Sciatic nerve (tissue), 2 donors: ENCODE measurements around the gene DBT. TPM values are rescaled to one million over a fixed set of nuclear protein-coding genes. Genes with fewer than 3 reads are reported as not detected.
A peak's percentile ranks its signal among the peaks of the same experiment; 100 is the strongest.
"Not testable (repeated sequence)": the region's sequence is repeated elsewhere in the genome, so short reads cannot be mapped to it uniquely, and the experiment has no call there.

Source experiments
- ATAC-seq: fragments of 200-7000 bp; cut with Tn5 transposase; one replicate; pipeline ENCODE4 v1.9.1; 2020; ENCODE audit warnings: mild to moderate bottlenecking, moderate library complexity
- DNase-seq: peaks from one replicate; pipeline ENCODE4 v3.0.0-alpha.2; 2020; ENCODE audit warnings: low spot score
- intact Hi-C: fragments of 100-400 bp; cut with DNase I; formaldehyde crosslinking; loops from one replicate; pipeline ENCODE4 v1.14.2; 2022
- total RNA-seq: library from RNA; stranded (reverse); fragmentation: NEBNext Ultra II Directional; extraction: Animal tissue kit (Norgen Biotek cat#: 25700); gene quantifications from one replicate; pipeline ENCODE4 v1.2.1, GENCODE V29; 2021
- donor health status: DM: no; HTN: no; CAD: no.
- donor health status: DM: no; HTN: no; CAD: no.

DBT gene
- 16.2 TPM for total RNA-seq

GRCh38 chr1:100249537-100250257 is at the start of gene DBT:
TSS of gene DBT (minus strand) at chr1:100249834. CDS start at chr1:100249820, 14 bp downstream.
- ATAC-seq, result peak; percentile 100
- intact Hi-C loops, result no loop called here
- DNase-seq, result peak; percentile 95

DNA sequence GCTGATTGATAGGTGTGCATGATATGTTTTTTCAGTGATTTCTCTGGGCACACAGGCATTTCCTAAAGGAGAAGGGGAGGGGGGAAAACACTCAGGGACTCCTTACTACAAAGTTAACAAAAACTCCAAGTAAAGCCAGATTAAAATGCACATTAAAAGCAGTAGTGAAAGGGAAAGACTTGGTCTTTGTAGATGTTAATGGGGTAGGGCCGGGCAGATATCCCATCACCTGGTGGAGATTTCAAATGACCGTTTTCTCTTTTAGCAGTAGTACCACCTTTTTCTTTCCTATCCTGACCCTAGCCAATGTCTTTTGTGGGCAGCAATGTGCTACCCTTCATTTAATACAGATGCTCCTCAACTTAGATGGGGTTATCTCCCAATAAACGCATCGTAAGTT is 48.9 kb upstream of the DBT start:
- DNase-seq (no peak), ATAC-seq (no peak)
- intact Hi-C loops, result no loop called here

DNA sequence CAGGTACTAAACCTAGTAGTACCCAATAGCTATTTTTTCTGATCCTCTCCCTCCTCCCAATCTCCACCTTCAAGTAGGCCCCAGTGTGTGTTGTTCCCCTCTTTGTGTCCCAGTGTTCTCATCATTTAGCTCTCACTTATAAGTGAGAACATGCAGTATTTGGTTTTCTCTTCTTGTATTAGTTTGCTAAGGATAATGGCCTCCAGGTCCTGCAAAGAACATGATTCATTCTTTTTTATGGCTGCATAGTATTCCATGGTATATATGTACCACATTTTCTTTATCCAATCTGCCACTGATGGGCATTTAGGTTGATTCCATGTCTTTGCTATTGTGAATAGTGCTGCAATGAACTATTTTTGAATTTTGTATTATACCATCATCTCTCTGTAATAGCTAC is 47.4 kb upstream of the DBT start:
- intact Hi-C loops, DNase-seq, ATAC-seq: not testable (repeated sequence)

- ATAC-seq, result no peak
- intact Hi-C loops, result no loop called here
- DNase-seq, result no peak
Measured at GRCh38 chr1:100296140-100296539, 46.5 kb upstream of the DBT start.

DNA sequence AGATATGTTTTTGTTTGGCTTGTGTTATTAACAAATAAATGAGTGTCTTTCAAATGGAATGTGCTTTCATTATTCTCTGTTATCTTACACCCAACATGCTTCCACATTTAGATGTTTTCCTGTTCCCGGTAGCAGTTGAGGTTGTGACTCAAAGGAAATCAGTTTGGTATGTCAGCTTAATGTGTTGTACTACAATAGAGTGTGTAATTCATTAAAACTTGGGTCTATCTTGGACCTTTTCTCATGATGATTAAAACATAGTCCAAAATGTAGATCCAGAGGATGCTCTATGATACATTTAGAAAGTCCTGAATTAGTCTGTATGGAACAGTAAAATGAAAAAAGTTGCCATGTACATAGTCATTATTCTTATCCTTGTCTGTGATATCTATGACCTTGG is 43.1 kb upstream of the DBT start:
- ATAC-seq (no peak), DNase-seq (no peak)
- intact Hi-C loops, result no loop called here

- ATAC-seq, result no peak
- intact Hi-C loops, result no loop called here
- DNase-seq, result no peak
Measured at GRCh38 chr1:100290291-100290690, 40.7 kb upstream of the DBT start.

DNA sequence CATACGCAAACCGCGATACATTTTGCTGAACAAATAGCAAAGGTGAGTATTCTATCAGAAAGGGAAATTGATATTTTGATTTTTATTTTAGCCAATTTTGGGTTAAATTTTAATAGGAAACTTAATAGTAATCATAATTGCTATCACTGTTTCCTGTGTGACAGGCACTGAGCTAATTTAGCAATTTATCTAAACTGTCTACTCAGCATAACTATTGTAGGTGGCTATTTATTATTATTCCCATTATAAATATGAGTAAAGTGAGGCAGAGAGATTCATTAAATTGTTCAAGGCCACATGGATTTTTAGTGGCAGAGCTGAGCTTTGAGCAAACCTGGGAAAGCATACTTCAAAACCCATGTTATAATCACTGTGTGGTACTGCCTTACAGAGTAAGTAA is 37.5 kb upstream of the DBT start:
- intact Hi-C loops, result no loop called here
- ATAC-seq, result no peak
- DNase-seq, result no peak

GRCh38 chr1:100284591-100284990 is 35.0 kb upstream of the DBT start:
- DNase-seq (no peak), ATAC-seq (no peak)
- intact Hi-C loops, result no loop called here

GRCh38 chr1:100279954-100280682 is 30.5 kb upstream of the DBT start:
- DNase-seq, result no peak
- intact Hi-C loops, result no loop called here

GRCh38 chr1:100279358-100279923 is 29.8 kb upstream of the DBT start:
- intact Hi-C loops, result no loop called here
- no peak for ATAC-seq
- no peak for DNase-seq

More at GRCh38 chr1:100279954-100280682, 30.5 kb upstream of the DBT start:
- ATAC-seq, result no peak

GRCh38 chr1:100277866-100278265 is 28.2 kb upstream of the DBT start:
- ATAC-seq (no peak), DNase-seq (no peak)
- intact Hi-C loops, result no loop called here

GRCh38 chr1:100268202-100268601 is 18.6 kb upstream of the DBT start:
- ATAC-seq (no peak), DNase-seq (no peak)
- intact Hi-C loops, result no loop called here

DNA sequence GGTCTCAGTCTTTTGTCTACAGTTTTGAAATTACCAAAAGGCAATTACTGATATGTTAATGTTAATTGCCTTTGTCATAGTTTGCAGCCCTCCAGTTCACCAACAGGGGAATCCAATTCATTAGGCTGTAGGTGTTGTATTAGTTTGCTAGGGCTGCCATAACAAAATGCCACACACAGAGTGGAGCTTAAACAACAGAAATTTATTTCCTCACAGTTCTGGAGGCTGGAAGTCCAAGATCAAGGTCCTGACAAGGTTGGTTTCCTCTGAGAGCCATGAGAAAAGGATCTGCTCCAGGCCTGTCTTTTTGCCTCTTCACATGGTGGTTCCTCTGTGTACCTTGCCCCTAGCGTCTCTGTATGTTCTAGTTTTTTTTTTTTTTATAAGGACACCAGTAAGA is 17.6 kb upstream of the DBT start:
- DNase-seq, result no peak
- intact Hi-C loops, result no loop called here
- no peak for ATAC-seq

DNA sequence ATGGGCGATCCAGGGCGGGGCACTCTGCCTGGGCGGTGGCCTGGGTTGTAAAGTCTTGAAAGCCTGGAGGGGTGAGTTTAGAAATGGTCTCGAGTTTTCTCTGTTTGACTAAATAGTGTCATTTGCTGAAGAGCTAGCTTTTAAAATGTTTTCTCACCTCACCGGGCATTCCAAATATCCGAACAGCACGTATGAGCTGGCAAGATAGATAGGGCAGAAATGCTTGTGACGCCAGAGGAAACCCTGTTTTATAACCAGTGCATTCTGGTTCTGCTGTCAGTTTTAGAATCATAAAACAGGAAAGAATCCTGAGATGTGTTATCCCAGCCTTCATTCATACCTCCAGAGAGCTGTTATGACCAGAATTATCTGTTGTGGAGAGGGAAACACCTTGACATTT is 17.1 kb upstream of the DBT start:
- intact Hi-C loops, result no loop called here
- DNase-seq (no peak), ATAC-seq (peak; percentile 25)

DNA sequence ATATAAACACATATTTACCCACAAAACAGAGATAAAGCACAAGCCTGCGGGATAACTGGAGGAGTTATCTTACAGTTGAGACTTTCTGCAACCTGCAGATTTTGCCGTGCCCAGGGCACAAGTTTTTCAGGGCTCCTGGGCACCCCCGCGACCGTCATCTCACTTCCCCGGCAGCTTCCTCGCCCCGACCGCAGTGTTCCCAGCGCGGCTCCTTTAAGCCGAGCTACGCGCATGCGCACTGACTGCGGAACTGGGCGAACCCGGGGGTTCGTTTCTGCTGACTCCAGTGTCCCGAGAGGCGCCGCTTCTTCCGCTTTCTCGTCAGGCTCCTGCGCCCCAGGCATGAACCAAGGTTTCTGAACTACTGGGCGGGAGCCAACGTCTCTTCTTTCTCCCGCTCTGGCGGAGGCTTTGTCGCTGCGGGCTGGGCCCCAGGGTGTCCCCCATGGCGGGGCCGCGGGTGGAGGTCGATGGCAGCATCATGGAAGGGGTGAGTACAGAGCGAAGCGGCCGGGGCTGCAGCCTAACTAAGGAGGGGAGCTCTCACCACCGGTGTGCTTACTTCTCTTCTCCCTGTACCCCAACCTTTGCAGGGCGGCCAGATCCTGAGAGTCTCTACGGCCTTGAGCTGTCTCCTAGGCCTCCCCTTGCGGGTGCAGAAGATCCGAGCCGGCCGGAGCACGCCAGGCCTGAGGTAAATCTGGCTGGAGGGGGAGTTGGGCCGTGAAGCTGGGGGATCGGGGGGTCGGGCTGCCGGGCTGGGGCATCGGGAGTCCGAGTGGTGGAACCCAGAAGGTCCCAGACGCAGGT is 16.5 kb upstream of the DBT start, which contains the start of gene RTCA:
Gene RTCA, plus strand, starts transcription at position 286 of the 810 bp plus-strand sequence. Its CDS starts 160 bp downstream, at position 446.
- peak; percentile 98 for DNase-seq
- ATAC-seq, result peak; percentile 100
- intact Hi-C loops, result no loop called here

DNA sequence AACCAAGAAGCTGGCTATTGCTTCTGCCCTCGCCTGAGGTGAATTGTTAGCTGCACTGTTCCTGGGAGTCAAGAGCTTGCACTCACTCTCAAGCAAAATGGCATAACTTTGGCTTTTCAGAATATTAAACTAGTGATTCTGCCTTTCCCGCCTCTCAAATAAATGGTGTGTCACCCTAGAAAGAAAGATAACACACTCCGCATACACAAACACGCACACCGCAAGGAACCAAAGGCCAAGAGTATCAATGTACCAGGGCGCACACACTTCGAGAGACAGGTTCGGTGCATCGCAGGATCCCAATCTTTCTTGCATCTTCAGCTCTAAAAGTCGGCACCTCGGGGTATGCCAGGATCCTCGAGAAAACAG is 15.9 kb upstream of the DBT start:
- peak; percentile 57 for ATAC-seq
- intact Hi-C loops, result no loop called here
- no peak for DNase-seq

DNA sequence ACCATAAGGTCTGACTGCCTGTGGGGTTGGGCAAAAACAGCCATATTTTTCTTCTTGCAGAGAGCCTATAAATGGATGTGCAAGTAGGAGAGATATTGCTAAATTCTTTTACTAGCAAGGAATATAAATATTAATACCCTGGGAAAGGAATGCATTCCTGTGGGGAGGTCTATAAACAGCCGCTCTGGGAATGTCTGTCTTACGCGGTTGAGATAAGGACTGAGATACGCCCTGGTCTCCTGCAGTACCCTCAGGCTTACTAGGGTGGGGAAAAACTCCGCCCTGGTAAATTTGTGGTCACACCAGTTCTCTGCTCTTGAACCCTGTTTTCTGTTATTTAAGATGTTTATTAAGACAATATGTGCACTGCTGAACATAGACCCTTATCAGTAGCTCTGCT is 14.4 kb upstream of the DBT start:
- intact Hi-C loops, DNase-seq, ATAC-seq: not testable (repeated sequence)

GRCh38 chr1:100261686-100262085 is 12.1 kb upstream of the DBT start:
- no peak for ATAC-seq
- intact Hi-C loops, result no loop called here
- no peak for DNase-seq

DNA sequence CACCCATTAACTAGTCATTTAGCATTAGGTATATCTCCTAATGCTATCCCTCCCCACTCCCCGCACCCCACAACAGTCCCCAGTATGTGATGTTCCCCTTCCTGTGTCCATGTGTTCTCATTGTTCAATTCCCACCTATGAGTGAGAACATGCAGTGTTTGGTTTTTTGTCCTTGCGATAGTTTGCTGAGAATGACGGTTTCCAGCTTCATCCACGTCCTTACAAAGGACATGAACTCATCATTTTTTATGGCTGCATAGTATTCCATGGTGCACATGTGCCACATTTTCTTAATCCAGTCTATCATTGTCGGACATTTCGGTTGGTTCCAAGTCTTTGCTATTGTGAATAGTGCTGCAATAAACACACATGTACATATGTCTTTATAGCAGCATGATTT is 8.8 kb upstream of the DBT start:
- DNase-seq, ATAC-seq, intact Hi-C loops: not testable (repeated sequence)
